PC-9 (cell line): ENCODE results near the gene CDC14B. TPM values are rescaled to one million over a fixed set of nuclear protein-coding genes. Genes with fewer than 3 reads are reported as not detected.

Source experiments
- BruUV-seq: library from RNA; stranded (reverse); fragments of 400-500 nt; replicated peaks from 2 replicates; lab custom pipeline; 2021; lab: Mats Ljungman, UMichigan
- CTCF ChIA-PET: fragments of 300-600 bp; sonication (Branson Sonifier 250); formaldehyde crosslinking; loops from one replicate; lab custom pipeline; 2022; ENCODE audit warnings: antibody characterized with exemption; lab: Charles Lee
- POLR2A ChIA-PET: fragments of 300-600 bp; sonication (Branson Sonifier 250); formaldehyde crosslinking; loops from one replicate; lab custom pipeline; 2022; ENCODE audit warnings: antibody characterized with exemption; ENCODE audit not compliant: unreplicated experiment; lab: Charles Lee
- DNase-seq, 2 experiments: peaks; one replicate each; pipeline versions ENCODE4 v3.0.0 to v3.0.0-alpha.2; 2015 to 2022; ENCODE audit warnings: mixed read lengths in 1 of 2
- H2AFZ ChIP-seq: fragments of 200-600 bp; sonication (generic); 2 replicates; pipeline ENCODE4 v1.8.1; 2017; ENCODE audit warnings: antibody characterized with exemption
- H3F3A ChIP-seq: fragments of 200-600 bp; sonication (generic); 2 replicates; pipeline ENCODE4 v1.8.1; 2017; ENCODE audit warnings: antibody characterized with exemption, mild to moderate bottlenecking, low read depth; ENCODE audit not compliant: insufficient read depth
- H3K27ac ChIP-seq: fragments of 200-600 bp; sonication (generic); 2 replicates; pipeline ENCODE4 v1.6.1; 2016; ENCODE audit warnings: mixed run types
- H3K27me3 ChIP-seq: fragments of 200-600 bp; sonication (generic); 2 replicates; pipeline ENCODE4 v1.6.1; 2016; ENCODE audit warnings: low read depth, mixed run types; ENCODE audit not compliant: insufficient read depth
- H3K36me3 ChIP-seq: fragments of 200-600 bp; sonication (generic); 2 replicates; pipeline ENCODE4 v1.6.1; 2016; ENCODE audit warnings: low read depth, mixed run types
- H3K4me1 ChIP-seq: fragments of 200-600 bp; sonication (generic); replicated peaks from 2 replicates; pipeline ENCODE4 v1.6.1; 2016; ENCODE audit warnings: mixed run types; ENCODE audit not compliant: insufficient read depth
- H3K4me2 ChIP-seq: fragments of 200-600 bp; sonication (generic); 2 replicates; pipeline ENCODE4 v1.6.1; 2017; ENCODE audit warnings: mixed run types
- H3K4me3 ChIP-seq: fragments of 200-600 bp; sonication (generic); 2 replicates; pipeline ENCODE4 v1.6.1; 2016; ENCODE audit warnings: mixed run types
- H3K79me2 ChIP-seq: fragments of 200-600 bp; sonication (generic); 2 replicates; pipeline ENCODE4 v1.6.1; 2017; ENCODE audit warnings: low read depth, mixed run types
- H3K9me2 ChIP-seq: fragments of 200-600 bp; sonication (generic); 2 replicates; pipeline ENCODE4 v1.8.1; 2017; ENCODE audit warnings: mild to moderate bottlenecking; ENCODE audit not compliant: insufficient read depth
- H3K9me3 ChIP-seq: fragments of 200-600 bp; sonication (generic); 2 replicates; pipeline ENCODE4 v1.8.1; 2016; ENCODE audit warnings: low read depth; ENCODE audit not compliant: insufficient read depth
- H4K20me1 ChIP-seq: fragments of 200-600 bp; sonication (generic); 2 replicates; pipeline ENCODE4 v1.8.1; 2017; ENCODE audit not compliant: insufficient read depth
- EZH2 ChIP-seq: fragments of 200-600 bp; sonication (generic); IDR thresholded peaks from 2 replicates; pipeline ENCODE4 v1.8.0; 2017; ENCODE audit warnings: antibody characterized with exemption, low read depth
- intact Hi-C: fragments of 100-400 bp; cut with micrococcal nuclease; formaldehyde crosslinking; loops from one replicate; pipeline ENCODE4 v1.10.0; 2022; ENCODE audit not compliant: unreplicated experiment
- total RNA-seq: library from RNA; stranded (reverse); gene quantifications from 2 replicates; pipeline ENCODE4 v1.2.3, GENCODE V29; 2021
- TF ChIP-seq, protein P1 (sequence below): fragments of 200-600 bp; sonication (generic); conservative IDR thresholded peaks from 2 replicates; pipeline ENCODE4 v1.6.1; 2017; ENCODE audit warnings: mixed run types, antibody characterized with exemption, mild to moderate bottlenecking, moderate library complexity

Gene CDC14B
- total RNA-seq, 1 experiment from 2014 or later = 47.2 TPM

DNA sequence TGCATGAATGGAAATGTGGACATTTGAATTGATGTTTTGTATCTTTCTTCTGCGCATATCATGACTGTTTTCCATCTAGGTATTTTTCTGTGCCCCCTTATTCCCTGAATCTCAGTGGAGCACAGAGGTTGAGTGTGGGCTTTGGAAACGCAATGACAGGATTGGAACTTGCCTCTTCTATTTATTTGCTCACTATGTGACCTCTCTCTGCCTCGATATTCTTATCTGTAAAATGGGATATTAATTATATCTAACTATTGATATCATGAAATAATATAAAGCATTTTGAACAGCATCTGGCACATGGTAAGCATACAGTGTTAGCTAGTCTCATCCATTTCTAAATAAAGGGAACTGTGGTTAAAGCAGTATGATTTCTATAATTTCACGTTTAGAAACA lies 143.6 kb downstream of the CDC14B start:
- no peaks in the 10 kb centered on the region for H3F3A ChIP-seq
- no peaks in the 10 kb centered on the region for H4K20me1 ChIP-seq
- ChIA-PET CTCF (no interaction called here), POLR2A (no interaction called here)
- H2AFZ ChIP-seq = no peak overlapping the region
- H3K4me1 ChIP-seq = no peaks in the 10 kb centered on the region
- no peaks in the 10 kb centered on the region for H3K36me3 ChIP-seq
- no TSS peak for BruUV-seq
- no peak overlapping the region for H3K27ac ChIP-seq
- H3K9me3 ChIP-seq = no peaks in the 10 kb centered on the region
- intact Hi-C loops = no loop called here
- DNase-seq = no peak
- no peaks in the 10 kb centered on the region for H3K9me2 ChIP-seq
- TF ChIP-seq EZH2 = no peak
- TF ChIP-seq, protein P1, sequence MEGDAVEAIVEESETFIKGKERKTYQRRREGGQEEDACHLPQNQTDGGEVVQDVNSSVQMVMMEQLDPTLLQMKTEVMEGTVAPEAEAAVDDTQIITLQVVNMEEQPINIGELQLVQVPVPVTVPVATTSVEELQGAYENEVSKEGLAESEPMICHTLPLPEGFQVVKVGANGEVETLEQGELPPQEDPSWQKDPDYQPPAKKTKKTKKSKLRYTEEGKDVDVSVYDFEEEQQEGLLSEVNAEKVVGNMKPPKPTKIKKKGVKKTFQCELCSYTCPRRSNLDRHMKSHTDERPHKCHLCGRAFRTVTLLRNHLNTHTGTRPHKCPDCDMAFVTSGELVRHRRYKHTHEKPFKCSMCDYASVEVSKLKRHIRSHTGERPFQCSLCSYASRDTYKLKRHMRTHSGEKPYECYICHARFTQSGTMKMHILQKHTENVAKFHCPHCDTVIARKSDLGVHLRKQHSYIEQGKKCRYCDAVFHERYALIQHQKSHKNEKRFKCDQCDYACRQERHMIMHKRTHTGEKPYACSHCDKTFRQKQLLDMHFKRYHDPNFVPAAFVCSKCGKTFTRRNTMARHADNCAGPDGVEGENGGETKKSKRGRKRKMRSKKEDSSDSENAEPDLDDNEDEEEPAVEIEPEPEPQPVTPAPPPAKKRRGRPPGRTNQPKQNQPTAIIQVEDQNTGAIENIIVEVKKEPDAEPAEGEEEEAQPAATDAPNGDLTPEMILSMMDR = no peak
- H3K79me2 ChIP-seq = no peaks in the 10 kb centered on the region
- H3K4me2 ChIP-seq = no peak overlapping the region
- H3K4me3 ChIP-seq = no peak overlapping the region
- H3K27me3 ChIP-seq = no peaks in the 10 kb centered on the region

DNA sequence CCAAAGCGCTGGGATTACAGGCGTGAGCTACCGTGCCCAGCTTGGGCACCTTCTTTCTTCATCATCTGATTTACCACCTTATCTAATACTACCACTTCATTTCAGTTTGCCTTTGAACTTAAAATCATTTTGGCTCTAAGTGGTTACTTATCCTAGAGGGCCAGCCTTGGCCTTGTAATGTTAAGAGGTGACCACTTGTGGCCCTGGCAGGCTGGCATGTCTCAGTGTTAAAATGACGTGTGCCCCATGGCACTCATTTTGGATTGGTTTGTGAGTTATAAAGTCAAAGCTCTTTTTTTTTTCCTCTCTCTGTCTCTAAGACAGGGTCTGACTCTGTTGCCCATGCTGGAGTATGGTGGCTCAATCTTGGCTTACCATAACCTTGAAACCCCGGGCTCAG lies 151.9 kb downstream of the CDC14B start:
- BruUV-seq = no TSS peak
- no peaks in the 10 kb centered on the region for H3K4me1 ChIP-seq
- no peak overlapping the region for H3K4me2 ChIP-seq
- ChIA-PET CTCF (interaction anchor here (0.7 kb wide), 1 partner anchor 1624 kb away, joined by 6 read pairs; no protein-coding TSS in a partner anchor), POLR2A (interaction anchor here (0.7 kb wide), 1 partner anchor 150 kb away, joined by 9 read pairs; no protein-coding TSS in a partner anchor)
- no peaks in the 10 kb centered on the region for H3K79me2 ChIP-seq
- H2AFZ ChIP-seq = no peak overlapping the region
- no peaks in the 10 kb centered on the region for H3F3A ChIP-seq
- H3K27ac ChIP-seq = no peak overlapping the region
- H3K4me3 ChIP-seq = no peak overlapping the region
- H3K9me3 ChIP-seq = no peaks in the 10 kb centered on the region
- intact Hi-C loops = no loop called here
- DNase-seq = no peak
- no peaks in the 10 kb centered on the region for H3K9me2 ChIP-seq
- TF ChIP-seq, protein P1 = no peak
- TF ChIP-seq EZH2 = no peak
- H3K36me3 ChIP-seq = no peaks in the 10 kb centered on the region
- no peaks in the 10 kb centered on the region for H4K20me1 ChIP-seq
- no peaks in the 10 kb centered on the region for H3K27me3 ChIP-seq

DNA sequence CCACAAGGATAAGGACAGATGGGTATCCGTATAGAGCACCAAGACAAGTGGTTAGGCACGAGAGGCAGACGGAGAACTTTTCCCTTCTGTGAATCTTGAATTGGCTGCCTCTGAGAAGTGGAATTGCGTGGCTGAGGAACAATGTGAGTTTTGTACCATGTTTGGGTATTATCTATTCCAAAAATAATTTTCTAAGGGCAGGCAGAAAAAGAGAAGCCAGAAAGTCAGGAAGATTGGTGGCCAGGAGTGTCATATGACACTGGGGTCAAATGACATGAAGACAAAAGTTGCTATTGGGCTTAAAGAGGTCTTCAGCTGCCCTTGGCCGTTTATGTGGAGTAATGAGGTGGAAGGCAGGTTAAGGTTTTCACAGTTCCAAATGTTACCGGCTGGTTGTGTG lies 155.2 kb downstream of the CDC14B start:
- Histone ChIP-seq H3K36me3 (no peaks in the 10 kb centered on the region; the same call in 1 of the 2 replicates), H3K27me3 (no peaks in the 10 kb centered on the region), H3K79me2 (no peaks in the 10 kb centered on the region), H3K4me3 (no peak overlapping the region), H4K20me1 (no peaks in the 10 kb centered on the region), H3K4me2 (no peak overlapping the region), H3K9me2 (no peaks in the 10 kb centered on the region), H3K4me1 (no peaks in the 10 kb centered on the region), H3K27ac (no peak overlapping the region), H3F3A (no peaks in the 10 kb centered on the region), H2AFZ (no peak overlapping the region), H3K9me3 (no peaks in the 10 kb centered on the region)
- DNase-seq = no peak
- CTCF ChIA-PET = no interaction called here
- POLR2A ChIA-PET = no interaction called here
- no peak for TF ChIP-seq EZH2
- TF ChIP-seq, protein P1 = no peak
- BruUV-seq = no TSS peak
- intact Hi-C loops = no loop called here
